ENCODE data around the gene KLHL30. TPM values are rescaled to one million over a fixed set of nuclear protein-coding genes. Genes with fewer than 3 reads are reported as not detected.

The KLHL30 gene
- total RNA-seq, 2 experiments from 2014 or later = 0.09 to 1.9 TPM

- H2AFZ ChIP-seq (ENCODE audit: low read length) = no peak overlapping the region
- no peak overlapping the region for H3K4me3 ChIP-seq (ENCODE audit: low read depth, low read length, poor library complexity, severe bottlenecking)
- H3K9me2 ChIP-seq (ENCODE audit: insufficient read depth, low read length) = no peaks in the 10 kb centered on the region
- no peak overlapping the region for H3K4me2 ChIP-seq (ENCODE audit: low read length)
- no TSS peak for BruUV-seq (replicated peaks)
- no peaks in the 10 kb centered on the region for H3K79me2 ChIP-seq (ENCODE audit: insufficient read depth, low read depth, low read length)
- H3K36me3 ChIP-seq (ENCODE audit: insufficient read depth, low read length) = peaks cover 27% of the 10 kb centered on the region
- intact Hi-C loops (cut with micrococcal nuclease; ENCODE audit: unreplicated experiment) = loop anchor here (10.0 kb wide), 1 partner anchor 312 kb away; the partner anchor contains the start of gene RAMP1
- no peak for TF ChIP-seq EZH2phosphoT487 (IDR thresholded peaks at IDR 0.05; ENCODE audit: borderline replicate concordance, low read depth, low read length)
- no peak for TF ChIP-seq CTCF (conservative IDR thresholded peaks at IDR 0.05; ENCODE audit: low read length)
- peaks cover 25% of the 10 kb centered on the region for H3K4me1 ChIP-seq (ENCODE audit: insufficient read depth, low read length, poor library complexity, severe bottlenecking)
- CTCF ChIA-PET (ENCODE audit: unreplicated experiment) = no interaction called here
- H3K27ac ChIP-seq (ENCODE audit: low read depth, low read length, poor library complexity, severe bottlenecking) = no peak overlapping the region
- no peaks in the 10 kb centered on the region for H3K9me3 ChIP-seq (ENCODE audit: low read length)
- no peak for DNase-seq (ENCODE audit: low spot score)
- POLR2A ChIA-PET = no interaction called here
- no peaks in the 10 kb centered on the region for H4K20me1 ChIP-seq (ENCODE audit: insufficient read depth, low read length)
Measured at GRCh38 chr2:238166391-238167343, 28.2 kb downstream of the KLHL30 start.

- intact Hi-C loops (cut with micrococcal nuclease; ENCODE audit: unreplicated experiment) = loop anchor here (10.0 kb wide), 1 partner anchor 313 kb away; the partner anchor contains the start of gene RAMP1
- Histone ChIP-seq H3K4me3 (ENCODE audit: low read depth, low read length, poor library complexity, severe bottlenecking) (no peak overlapping the region), H3K9me2 (ENCODE audit: insufficient read depth, low read length) (no peaks in the 10 kb centered on the region), H3K36me3 (ENCODE audit: insufficient read depth, low read length) (peaks cover 32% of the 10 kb centered on the region), H3K27ac (ENCODE audit: low read depth, low read length, poor library complexity, severe bottlenecking) (no peak overlapping the region), H2AFZ (ENCODE audit: low read length) (no peak overlapping the region), H3K9me3 (ENCODE audit: low read length) (no peaks in the 10 kb centered on the region), H4K20me1 (ENCODE audit: insufficient read depth, low read length) (no peaks in the 10 kb centered on the region), H3K4me2 (ENCODE audit: low read length) (no peak overlapping the region), H3K4me1 (ENCODE audit: insufficient read depth, low read length, poor library complexity, severe bottlenecking) (peaks cover 28% of the 10 kb centered on the region), H3K79me2 (ENCODE audit: insufficient read depth, low read depth, low read length) (no peaks in the 10 kb centered on the region)
- no peak for DNase-seq (ENCODE audit: low spot score)
- ChIA-PET CTCF (ENCODE audit: unreplicated experiment) (no interaction called here), POLR2A (no interaction called here)
- TF ChIP-seq EZH2phosphoT487 (IDR thresholded peaks at IDR 0.05; ENCODE audit: borderline replicate concordance, low read depth, low read length) (no peak), CTCF (conservative IDR thresholded peaks at IDR 0.05; ENCODE audit: low read length) (no peak)
- BruUV-seq (replicated peaks) = no TSS peak
Measured at GRCh38 chr2:238167344-238167715, 28.9 kb downstream of the KLHL30 start.

DNA sequence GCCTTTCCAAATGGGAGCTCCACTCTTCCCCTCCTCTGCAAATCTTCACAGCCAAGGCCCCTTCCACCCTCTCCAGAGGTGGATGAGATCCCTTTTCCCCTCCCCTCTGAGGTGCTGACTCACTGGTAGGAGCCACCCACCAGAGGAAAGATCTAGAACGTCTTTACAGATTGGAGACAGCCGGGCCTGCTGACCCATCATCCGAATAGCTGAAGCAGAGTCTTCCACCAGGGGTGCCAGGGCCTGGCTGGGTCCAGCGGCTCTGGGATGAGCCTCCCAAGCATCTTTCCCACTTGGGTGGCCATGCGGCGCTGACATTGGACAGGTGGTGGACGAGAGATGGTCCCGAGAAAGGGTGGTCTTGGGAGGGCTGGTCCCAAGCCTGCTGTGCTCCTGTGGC is 29.3 kb downstream of the KLHL30 start:
- H3K4me1 ChIP-seq (ENCODE audit: insufficient read depth, low read length, poor library complexity, severe bottlenecking) = peaks cover 28% of the 10 kb centered on the region
- H2AFZ ChIP-seq (ENCODE audit: low read length) = no peak overlapping the region
- CTCF ChIA-PET (ENCODE audit: unreplicated experiment) = no interaction called here
- no peaks in the 10 kb centered on the region for H4K20me1 ChIP-seq (ENCODE audit: insufficient read depth, low read length)
- POLR2A ChIA-PET = no interaction called here
- TF ChIP-seq CTCF (conservative IDR thresholded peaks at IDR 0.05; ENCODE audit: low read length) (no peak), EZH2phosphoT487 (IDR thresholded peaks at IDR 0.05; ENCODE audit: borderline replicate concordance, low read depth, low read length) (no peak)
- BruUV-seq (replicated peaks) = no TSS peak
- intact Hi-C loops (cut with micrococcal nuclease; ENCODE audit: unreplicated experiment) = loop anchor here (10.0 kb wide), 1 partner anchor 313 kb away; the partner anchor contains the start of gene RAMP1
- no peaks in the 10 kb centered on the region for H3K9me2 ChIP-seq (ENCODE audit: insufficient read depth, low read length)
- no peaks in the 10 kb centered on the region for H3K9me3 ChIP-seq (ENCODE audit: low read length)
- H3K79me2 ChIP-seq (ENCODE audit: insufficient read depth, low read depth, low read length) = no peaks in the 10 kb centered on the region
- H3K27ac ChIP-seq (ENCODE audit: low read depth, low read length, poor library complexity, severe bottlenecking) = no peak overlapping the region
- H3K36me3 ChIP-seq (ENCODE audit: insufficient read depth, low read length) = peaks cover 37% of the 10 kb centered on the region
- no peak overlapping the region for H3K4me3 ChIP-seq (ENCODE audit: low read depth, low read length, poor library complexity, severe bottlenecking)
- DNase-seq (ENCODE audit: low spot score) = no peak
- no peak overlapping the region for H3K4me2 ChIP-seq (ENCODE audit: low read length)
